ENCODE results near the gene MYEOV.

MYEOV gene

GRCh38 chr11:69342588-69343330 lies 48.8 kb downstream of the MYEOV start:
- H3K79me2 ChIP-seq (ENCODE audit: control insufficient read depth, insufficient read depth, low read length): no peaks in the 10 kb centered on the region
- H4K8ac ChIP-seq (ENCODE audit: low read depth, low read length): no peak overlapping the region
- no peak for DNase-seq
- H3K23ac ChIP-seq (ENCODE audit: low read length): no peak overlapping the region
- no peak overlapping the region for H2BK15ac ChIP-seq (replicated peaks; ENCODE audit: low read depth)
- no peak overlapping the region for H3K18ac ChIP-seq (ENCODE audit: low read length)
- no peak overlapping the region for H2AK5ac ChIP-seq (ENCODE audit: low read length)
- no peak overlapping the region for H3K9ac ChIP-seq (ENCODE audit: low read length)
- H3K79me1 ChIP-seq (ENCODE audit: low read length): no peaks in the 10 kb centered on the region
- no peak overlapping the region for H3K56ac ChIP-seq (ENCODE audit: low read length)
- no peak overlapping the region for H4K5ac ChIP-seq (ENCODE audit: low read length)
- no peaks in the 10 kb centered on the region for H3K4me1 ChIP-seq (ENCODE audit: control insufficient read depth, low read depth, low read length)
- H2BK5ac ChIP-seq (ENCODE audit: low read length): no peak overlapping the region
- no peak overlapping the region for H3K4me2 ChIP-seq (ENCODE audit: low read length)
- no peak overlapping the region for H3K4ac ChIP-seq (ENCODE audit: low read depth, low read length)
- H3K4me3 ChIP-seq (ENCODE audit: low read length): no peak overlapping the region
- H3K36me3 ChIP-seq (ENCODE audit: control insufficient read depth, insufficient read depth, low read length): no peaks in the 10 kb centered on the region
- no peak overlapping the region for H2BK120ac ChIP-seq (ENCODE audit: low read depth, low read length)
- WGBS (ENCODE audit: extremely low coverage, insufficient coverage, low lambda C conversion rate): no CpG with 5 or more reads among the region's 13 CpGs
- no peak overlapping the region for H3K27ac ChIP-seq (ENCODE audit: low read depth, low read length)
- H3K27me3 ChIP-seq (ENCODE audit: insufficient read depth, low read length, poor library complexity): no peaks in the 10 kb centered on the region

- no CpG with 5 or more reads among the region's 13 CpGs for WGBS (ENCODE audit: extremely low coverage, insufficient coverage, low lambda C conversion rate)
- Histone ChIP-seq H3K4me1 (ENCODE audit: control insufficient read depth, low read depth, low read length) (no peaks in the 10 kb centered on the region), H3K27ac (ENCODE audit: low read depth, low read length) (no peak overlapping the region), H3K18ac (ENCODE audit: low read length) (no peak overlapping the region), H2BK5ac (ENCODE audit: low read length) (no peak overlapping the region), H3K4me3 (ENCODE audit: low read length) (no peak overlapping the region), H3K36me3 (ENCODE audit: control insufficient read depth, insufficient read depth, low read length) (no peaks in the 10 kb centered on the region), H3K23ac (ENCODE audit: low read length) (no peak overlapping the region), H3K9ac (ENCODE audit: low read length) (no peak overlapping the region), H3K56ac (ENCODE audit: low read length) (no peak overlapping the region), H2BK120ac (ENCODE audit: low read depth, low read length) (no peak overlapping the region), H3K27me3 (ENCODE audit: insufficient read depth, low read length, poor library complexity) (no peaks in the 10 kb centered on the region), H4K5ac (ENCODE audit: low read length) (no peak overlapping the region), H4K8ac (ENCODE audit: low read depth, low read length) (no peak overlapping the region), H3K79me1 (ENCODE audit: low read length) (no peaks in the 10 kb centered on the region), H2BK15ac (replicated peaks; ENCODE audit: low read depth) (no peak overlapping the region), H2AK5ac (ENCODE audit: low read length) (no peak overlapping the region), H3K4ac (ENCODE audit: low read depth, low read length) (no peak overlapping the region), H3K4me2 (ENCODE audit: low read length) (no peak overlapping the region), H3K79me2 (ENCODE audit: control insufficient read depth, insufficient read depth, low read length) (no peaks in the 10 kb centered on the region)
- no peak for DNase-seq
Observed at GRCh38 chr11:69343401-69344321, 49.7 kb downstream of the MYEOV start.

GRCh38 chr11:69344570-69345145 lies 50.7 kb downstream of the MYEOV start:
- Histone ChIP-seq H3K4me3 (ENCODE audit: low read length) (no peak overlapping the region), H2BK5ac (ENCODE audit: low read length) (no peak overlapping the region), H4K8ac (ENCODE audit: low read depth, low read length) (no peak overlapping the region), H3K18ac (ENCODE audit: low read length) (no peak overlapping the region), H2BK120ac (ENCODE audit: low read depth, low read length) (no peak overlapping the region), H3K4ac (ENCODE audit: low read depth, low read length) (no peak overlapping the region), H4K5ac (ENCODE audit: low read length) (no peak overlapping the region), H3K4me2 (ENCODE audit: low read length) (no peak overlapping the region), H2BK15ac (replicated peaks; ENCODE audit: low read depth) (no peak overlapping the region), H3K9ac (ENCODE audit: low read length) (no peak overlapping the region), H3K27ac (ENCODE audit: low read depth, low read length) (no peak overlapping the region), H3K23ac (ENCODE audit: low read length) (no peak overlapping the region), H3K79me1 (ENCODE audit: low read length) (no peaks in the 10 kb centered on the region), H3K79me2 (ENCODE audit: control insufficient read depth, insufficient read depth, low read length) (no peaks in the 10 kb centered on the region), H3K56ac (ENCODE audit: low read length) (no peak overlapping the region), H3K36me3 (ENCODE audit: control insufficient read depth, insufficient read depth, low read length) (no peaks in the 10 kb centered on the region), H2AK5ac (ENCODE audit: low read length) (no peak overlapping the region), H3K27me3 (ENCODE audit: insufficient read depth, low read length, poor library complexity) (no peaks in the 10 kb centered on the region), H3K4me1 (ENCODE audit: control insufficient read depth, low read depth, low read length) (no peaks in the 10 kb centered on the region)
- WGBS (ENCODE audit: extremely low coverage, insufficient coverage, low lambda C conversion rate): no CpG with 5 or more reads among the region's 7 CpGs
- DNase-seq: no peak

Data from mesendoderm (in vitro differentiated cells).